HG03354 (cell line): ENCODE results near the gene SERPINB7.
"Not testable (repeated sequence)": the region's sequence is repeated elsewhere in the genome, so short reads cannot be mapped to it uniquely, and the experiment has no call there.

Experiments
- ATAC-seq: cut with Tn5 transposase; IDR thresholded peaks from one replicate; pipeline ENCODE4 v1.9.1; 2021; ENCODE audit warnings: mild to moderate bottlenecking; ENCODE audit not compliant: unreplicated experiment, poor library complexity, severe bottlenecking

Gene SERPINB7, protein sequence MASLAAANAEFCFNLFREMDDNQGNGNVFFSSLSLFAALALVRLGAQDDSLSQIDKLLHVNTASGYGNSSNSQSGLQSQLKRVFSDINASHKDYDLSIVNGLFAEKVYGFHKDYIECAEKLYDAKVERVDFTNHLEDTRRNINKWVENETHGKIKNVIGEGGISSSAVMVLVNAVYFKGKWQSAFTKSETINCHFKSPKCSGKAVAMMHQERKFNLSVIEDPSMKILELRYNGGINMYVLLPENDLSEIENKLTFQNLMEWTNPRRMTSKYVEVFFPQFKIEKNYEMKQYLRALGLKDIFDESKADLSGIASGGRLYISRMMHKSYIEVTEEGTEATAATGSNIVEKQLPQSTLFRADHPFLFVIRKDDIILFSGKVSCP

DNA sequence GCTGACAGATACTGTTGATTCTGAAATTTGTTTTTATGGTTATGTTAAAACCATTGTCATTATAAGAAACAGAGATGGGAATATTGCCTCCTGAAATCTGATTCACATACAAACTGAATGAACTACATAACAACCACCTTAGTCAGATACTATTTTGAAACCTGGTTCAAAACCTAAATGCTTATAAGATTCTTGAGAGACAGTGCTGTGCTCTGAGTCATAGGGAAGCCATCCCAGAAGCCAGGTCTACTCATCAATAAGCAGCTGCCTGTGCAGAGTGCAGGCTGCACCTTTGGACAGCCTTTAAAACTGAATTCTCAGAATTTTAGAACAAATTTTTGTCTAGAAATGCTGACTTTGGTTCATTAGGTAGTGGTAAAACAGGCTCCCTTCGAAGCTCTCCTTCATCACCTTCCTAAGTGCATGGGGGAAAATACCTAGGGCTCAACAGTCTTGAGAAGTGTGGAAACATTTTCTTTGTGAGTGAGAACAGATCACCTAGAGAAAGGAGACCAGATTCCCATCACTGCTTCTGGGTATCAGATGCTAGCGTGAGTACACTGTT lies at the start of gene SERPINB7:
TSS of gene SERPINB7 (plus strand) at position 253 of the 565 bp plus-strand sequence. CDS start 6,955 bp downstream, outside the sequence.
- no peak for ATAC-seq

DNA sequence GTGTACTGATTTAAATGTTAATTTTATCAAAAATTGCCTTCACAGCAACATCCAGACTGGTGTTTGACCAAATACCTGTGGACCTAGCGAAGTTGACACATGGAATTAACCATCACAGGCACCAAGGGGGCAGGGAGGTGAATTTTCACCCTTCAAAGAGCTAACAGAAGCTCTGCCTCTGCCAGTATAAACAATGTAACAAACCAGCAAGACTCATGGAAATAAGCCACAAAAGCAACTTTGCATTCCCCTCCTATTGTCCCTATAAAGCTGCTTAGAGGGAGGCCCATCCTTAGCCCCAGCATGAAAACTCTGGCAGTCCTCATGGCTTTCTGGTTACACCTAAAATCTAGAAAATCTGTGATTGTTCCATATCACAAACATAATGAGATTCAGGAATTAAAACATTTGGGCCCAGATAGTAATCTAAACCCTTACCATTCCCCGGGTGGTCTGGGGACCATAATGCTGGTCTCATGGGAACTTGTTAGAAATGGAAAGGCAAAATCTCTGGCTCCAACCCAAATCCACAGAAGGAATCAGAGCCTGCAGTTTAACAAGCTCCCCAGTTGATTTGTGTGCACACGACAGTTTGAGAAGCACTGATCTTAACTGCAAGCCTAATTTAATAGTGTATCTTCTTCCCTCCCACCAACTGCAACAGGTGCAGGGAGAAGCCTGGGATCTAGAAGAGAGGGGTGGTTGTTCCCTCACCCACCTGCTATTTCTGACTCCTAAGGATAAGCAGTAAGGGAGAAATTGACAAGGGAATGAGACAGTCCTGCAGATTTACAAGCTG lies 49.3 kb upstream of the SERPINB7 start:
- ATAC-seq, result no peak

DNA sequence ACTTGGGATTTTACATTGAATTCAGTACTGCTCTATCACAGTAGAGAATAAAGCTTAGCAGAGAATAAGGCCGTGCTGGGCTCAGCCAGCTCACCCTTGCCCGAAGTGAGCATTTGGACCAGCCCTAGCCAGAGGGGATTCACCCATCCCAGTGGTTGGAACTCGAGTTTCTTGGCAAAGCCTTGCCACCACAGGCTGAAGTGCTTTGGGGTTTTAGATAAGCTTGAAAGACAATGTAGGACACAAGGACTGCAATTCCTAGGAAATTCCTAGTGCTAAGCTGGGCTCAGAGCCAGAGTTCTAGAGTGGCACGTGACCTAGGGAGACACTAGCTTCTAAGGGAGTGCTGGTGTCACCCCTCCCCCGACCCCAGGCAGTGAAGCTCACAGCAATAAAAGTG lies 44.4 kb upstream of the SERPINB7 start:
- no peak for ATAC-seq

DNA sequence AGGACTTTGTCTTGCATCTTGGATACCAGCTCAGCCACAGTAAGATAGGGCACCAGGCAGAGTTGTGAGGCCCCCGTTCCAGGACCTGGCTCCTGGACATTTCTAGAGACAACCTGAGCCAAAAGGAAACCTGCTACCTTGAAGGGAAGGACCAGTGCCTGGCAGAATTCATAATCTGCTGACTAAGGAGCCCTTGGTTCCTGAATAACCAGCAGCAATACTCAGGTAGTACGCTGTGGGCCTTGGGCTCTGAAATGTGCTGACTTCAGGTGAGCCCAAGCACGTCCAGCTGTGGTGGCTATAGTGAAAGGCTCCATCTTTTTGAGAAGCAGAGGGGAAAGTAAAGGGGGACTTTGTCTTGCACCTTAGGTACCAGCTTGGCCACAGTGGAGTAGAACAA lies 44.0 kb upstream of the SERPINB7 start:
- ATAC-seq, result no peak

DNA sequence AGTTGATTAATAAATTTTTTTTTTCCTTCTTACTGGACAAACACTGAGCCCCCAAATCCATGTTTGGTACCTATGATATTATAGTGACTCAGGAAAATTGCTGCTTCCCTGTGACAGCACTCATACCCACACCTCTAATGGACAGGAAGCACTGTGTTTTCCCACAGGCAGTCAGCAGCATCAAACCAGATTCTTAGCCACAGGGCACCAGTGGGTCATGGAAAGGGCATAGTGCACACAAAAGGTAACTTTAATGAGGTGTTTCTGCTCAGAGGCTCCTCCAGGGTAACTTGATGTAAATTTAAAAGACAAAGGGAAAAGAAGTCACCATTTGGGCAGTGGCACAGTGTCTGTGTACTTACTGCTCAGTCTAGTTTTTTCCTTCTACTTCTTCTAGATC lies 38.3 kb upstream of the SERPINB7 start:
- no peak for ATAC-seq

DNA sequence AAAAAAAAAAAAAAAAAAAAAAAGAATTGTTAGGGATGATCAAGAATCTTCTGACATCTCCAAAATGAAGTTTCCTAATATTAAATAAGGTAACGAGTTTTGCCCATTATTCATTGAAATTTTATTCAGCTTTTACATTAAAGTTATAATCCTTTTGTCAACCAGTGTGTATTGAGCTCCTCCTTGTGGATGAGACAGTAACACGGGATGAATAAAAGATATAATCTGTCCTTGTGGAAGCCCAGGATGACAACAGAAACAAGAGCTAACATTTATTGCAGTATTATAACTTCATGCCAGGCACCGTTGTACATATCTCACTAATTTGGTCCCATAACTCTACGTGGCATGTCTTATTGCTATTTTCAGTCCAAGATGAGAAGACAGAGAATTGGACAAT lies 33.4 kb upstream of the SERPINB7 start:
- no peak for ATAC-seq

DNA sequence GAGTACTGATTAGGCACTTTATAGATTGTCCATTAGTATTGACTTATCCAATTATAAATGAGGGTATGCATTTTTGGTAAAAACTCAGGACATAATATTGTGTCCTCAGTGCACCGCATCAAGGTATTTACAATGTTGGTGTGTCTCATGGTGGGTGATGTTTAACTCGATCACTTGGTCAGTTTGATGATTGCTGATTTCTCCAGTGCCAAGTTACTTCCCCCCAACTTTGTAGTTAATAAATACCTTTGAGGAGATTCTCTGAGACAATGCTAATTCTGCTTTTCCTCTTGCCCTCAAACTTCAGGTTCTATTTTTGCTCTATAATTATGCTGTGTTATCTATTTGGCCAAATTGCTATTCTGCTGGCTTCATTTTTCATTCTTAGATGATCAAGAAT lies 28.2 kb upstream of the SERPINB7 start:
- no peak for ATAC-seq

DNA sequence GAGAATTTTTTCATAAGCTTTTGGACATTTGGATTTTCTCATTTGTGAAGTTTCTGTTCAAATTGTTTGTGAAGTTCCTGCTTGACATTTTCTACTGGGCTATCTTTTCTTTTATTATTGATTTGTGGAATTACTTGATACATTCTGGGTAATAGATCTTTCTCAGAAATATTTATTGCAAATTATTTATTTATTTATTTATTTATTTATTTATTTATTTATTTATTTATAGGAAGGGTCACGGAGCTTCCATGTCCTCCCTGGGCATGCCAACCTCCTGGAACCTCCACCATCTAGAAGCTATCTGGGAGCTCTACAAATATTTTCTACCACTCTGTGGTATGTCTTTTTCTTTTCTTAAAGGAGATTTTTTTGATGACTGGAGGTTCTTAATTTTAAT lies 25.7 kb upstream of the SERPINB7 start:
- no peak for ATAC-seq

DNA sequence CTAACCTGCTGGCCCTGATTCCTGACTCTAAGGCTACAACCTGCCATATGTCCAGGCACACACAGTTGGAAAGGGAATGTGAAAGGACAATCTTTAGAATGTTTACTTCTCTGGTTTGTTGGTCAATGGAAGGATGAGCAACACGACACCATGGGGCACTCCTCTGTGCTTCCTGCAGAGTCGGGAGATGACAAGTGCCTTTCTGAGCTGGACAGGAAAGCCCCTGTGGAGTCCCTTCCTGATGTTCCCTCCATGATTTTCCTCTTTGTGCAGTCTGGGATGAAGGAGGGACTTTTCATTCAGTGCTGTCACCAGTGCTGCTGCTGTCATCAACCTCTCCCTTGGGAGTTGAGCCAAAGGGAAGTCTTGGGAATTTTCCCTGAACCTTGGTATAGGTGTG lies 22.6 kb upstream of the SERPINB7 start:
- ATAC-seq, result no peak

DNA sequence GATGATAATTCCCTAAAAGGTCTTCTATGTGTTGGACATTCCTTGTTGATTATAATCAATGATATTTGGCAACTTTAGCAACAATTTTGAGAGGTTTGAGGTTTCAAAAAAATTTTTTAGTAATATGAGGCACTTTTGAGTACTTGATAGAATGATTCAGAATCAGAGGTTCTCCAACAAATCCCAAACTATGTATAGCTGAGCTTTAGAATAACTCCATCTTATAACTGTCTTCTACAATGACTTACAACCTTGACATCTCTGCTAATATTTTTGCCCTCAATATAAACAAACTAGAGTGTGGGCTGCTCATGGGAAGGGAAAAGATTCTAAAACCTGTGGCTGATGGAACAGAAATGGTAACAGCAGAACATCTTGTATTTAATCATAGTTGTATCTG lies 21.5 kb upstream of the SERPINB7 start:
- ATAC-seq, result no peak

DNA sequence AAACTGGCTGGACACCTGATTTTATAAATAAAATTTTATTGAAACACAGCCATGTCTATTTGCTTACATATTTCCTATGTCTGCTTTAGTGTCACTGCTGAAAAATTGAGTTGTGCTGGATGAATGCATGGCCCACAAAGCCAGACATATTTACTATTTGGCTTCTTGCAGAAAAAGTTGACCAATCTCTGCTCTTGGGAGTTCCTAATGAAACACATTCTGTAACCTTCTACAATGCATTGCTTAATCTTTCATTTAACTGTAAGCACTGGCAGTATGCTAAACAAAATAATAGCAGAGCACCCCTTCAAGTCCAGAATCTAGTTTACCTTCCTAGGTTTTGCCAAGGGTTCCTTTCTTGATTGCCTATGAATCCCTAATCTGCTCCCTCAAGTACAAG lies 17.7 kb upstream of the SERPINB7 start:
- no peak for ATAC-seq

DNA sequence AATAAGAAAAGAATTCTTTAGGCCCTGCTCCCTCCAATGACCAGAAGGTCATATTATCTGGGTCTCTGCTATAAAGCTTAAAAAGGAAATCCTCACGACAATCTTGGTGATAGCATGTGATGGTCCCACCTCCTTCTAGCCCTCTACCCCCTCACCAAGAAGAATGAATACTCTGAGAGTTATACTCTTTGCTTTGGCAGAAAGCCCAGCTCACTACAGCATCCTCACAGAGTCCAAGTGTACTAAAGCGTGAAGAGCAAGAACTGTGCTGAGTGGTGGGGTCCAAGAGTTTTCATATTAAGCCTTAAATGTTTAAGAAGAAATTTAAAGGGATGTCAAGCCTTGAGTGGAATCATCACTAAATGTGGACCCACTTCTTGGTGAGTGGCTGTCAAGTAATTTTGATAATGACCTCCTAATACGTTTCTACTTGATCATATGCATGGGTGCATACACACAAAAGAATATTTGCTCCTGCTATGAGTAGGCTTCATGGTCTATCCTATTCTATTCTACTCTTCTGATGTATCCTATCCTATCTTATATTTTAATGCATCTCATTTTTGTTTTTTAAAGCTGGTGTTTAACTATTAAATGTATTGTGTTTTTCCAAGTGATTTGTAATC lies 16.5 kb upstream of the SERPINB7 start:
- ATAC-seq, result no peak

DNA sequence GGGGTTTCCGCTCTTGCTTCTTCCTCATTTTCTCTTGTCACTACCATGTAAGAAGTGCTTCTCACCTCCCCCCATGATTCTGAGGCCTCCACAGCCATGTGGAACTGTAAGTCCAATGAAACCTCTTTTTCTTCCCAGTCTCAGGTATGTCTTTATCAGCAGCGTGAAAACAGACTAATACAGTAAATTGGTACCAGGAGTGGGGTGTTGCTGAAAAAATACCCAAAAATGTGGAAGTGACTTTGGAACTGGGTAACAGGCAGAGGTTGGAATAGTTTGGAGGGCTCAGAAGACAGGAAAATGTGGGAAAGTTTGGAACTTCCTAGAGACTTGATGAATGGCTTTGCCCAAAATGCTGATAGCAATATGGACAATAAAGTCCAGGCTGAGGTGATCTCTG lies 15.4 kb upstream of the SERPINB7 start:
- ATAC-seq, result not testable (repeated sequence)

DNA sequence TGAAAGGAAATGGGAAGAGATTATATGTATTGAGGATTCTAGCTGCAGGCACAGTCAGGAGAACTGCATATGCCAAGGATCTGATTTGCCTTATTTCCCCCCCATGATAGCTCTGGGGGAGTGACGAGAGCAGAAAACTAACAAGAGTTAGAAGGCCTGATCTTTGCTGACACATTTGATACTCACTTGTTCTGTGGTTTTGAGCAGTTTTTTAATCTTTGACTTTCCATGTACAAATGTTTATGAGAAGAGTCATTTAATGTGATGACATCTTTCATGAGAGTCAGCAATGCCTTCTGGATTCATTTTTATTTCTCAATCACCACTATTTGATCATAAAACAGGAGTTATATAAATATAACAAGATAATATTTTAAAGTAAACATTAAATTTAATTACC lies 12.7 kb upstream of the SERPINB7 start:
- ATAC-seq, result no peak

DNA sequence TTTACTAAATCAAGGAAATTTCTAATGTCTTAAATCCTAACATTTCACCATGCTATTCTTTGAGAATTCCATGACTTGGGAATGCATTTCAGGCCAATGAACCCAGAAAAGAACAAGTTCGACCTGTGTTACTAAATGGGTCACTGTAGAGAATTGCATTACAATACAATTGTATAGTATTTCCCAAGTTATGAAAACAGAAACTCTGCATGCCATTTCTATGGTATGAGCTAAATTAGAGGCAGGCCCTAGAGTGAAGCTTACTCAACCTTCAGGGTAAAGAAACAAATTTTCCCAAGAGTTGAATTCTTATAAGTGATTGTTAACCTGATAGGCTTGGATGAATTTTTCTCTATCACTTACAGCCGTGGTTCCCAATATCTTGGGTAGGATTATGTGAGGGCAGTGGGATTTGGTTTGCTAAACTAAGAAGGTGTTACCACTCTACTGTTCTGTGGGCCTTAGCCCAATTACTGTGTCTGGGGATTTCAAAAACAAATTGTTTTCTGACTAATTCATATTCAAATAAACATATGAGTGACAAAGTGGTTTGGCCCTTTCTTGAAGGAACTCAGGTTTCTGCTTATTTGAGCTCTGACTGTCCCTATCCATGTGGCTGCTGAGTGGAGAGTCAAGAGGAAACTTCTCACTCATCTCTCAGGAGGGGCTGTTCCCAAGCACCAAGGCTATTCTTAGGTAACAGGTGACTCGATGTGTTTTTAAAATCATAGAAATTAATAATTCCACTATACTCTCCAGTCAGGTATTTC lies 11.2 kb upstream of the SERPINB7 start:
- no peak for ATAC-seq

DNA sequence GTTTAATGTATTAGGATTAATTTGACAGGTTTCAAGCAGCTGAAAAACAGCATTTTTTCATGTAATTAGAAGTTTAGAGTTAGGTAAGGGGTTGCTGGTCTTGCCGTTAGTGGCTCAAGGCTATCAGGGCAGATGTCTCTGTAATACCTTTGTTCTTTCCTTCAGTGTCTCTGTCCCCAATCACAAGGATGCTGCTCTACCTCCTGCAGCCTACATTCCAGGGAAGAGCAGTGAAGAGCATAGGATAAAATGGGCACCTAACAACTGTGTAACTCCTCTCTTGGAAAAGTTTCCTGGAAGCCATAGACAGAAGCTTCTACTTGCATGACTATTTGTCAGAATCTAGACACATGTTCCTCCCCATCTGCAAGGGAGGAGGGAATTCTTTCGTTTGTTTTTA lies 9.4 kb upstream of the SERPINB7 start:
- ATAC-seq, result no peak

DNA sequence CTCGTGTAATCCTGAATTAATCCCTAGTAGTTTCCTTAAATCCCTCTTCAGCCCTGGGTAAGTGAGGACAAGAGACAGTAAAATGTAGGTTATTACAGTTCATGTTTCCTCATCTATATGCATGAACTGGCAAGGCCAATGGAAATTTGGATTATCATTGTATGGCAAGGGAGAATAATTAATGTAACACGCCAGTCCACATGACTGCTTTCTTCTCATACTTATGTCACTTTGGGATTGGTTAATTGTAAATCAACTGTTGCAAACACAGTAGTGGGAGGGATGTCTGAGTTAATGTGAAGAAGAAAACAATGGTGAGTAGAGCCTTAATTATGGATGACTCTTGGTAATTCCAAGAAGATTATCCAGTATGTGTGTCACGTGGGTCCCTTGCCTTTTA lies 1.7 kb upstream of the SERPINB7 start:
- no peak for ATAC-seq

DNA sequence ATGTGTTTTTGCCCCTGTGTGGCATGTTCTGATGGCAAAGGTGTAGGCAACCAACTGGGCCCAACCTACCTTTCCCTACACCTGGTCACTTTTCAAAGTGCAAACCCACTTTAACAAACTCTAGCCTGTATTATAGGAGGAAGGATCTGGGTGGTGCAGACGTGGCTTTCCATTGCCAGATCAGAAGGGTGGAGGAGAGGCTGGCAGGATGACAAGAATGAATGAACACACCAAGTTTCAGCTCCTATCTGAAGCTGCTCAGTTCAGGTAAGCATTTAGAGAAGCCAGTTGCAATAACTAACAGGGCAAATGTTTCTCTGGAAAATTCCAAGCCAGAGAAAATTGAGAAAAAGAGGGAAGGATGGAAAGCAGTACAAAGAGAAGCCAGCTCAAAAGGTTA lies 707 bp upstream of the SERPINB7 start:
- ATAC-seq, result no peak

DNA sequence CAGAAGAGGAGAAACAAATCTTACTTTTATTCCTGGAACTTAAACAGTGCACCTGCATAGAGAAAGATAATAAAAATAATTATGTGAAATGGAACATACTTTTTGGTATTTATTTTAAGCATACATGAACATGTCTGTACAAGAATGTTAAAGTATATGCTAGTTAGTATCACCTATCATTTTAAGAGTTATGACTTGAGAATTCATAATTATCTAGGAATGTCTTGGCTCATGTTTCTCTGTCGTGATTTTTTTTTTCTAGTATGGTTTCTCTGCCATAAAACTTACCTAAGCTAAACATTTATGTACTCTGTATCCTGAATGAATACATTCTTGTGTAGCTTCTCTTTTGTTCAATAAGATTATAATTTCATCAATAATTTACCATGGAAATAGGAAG lies 4.2 kb downstream of the SERPINB7 start:
- no peak for ATAC-seq

DNA sequence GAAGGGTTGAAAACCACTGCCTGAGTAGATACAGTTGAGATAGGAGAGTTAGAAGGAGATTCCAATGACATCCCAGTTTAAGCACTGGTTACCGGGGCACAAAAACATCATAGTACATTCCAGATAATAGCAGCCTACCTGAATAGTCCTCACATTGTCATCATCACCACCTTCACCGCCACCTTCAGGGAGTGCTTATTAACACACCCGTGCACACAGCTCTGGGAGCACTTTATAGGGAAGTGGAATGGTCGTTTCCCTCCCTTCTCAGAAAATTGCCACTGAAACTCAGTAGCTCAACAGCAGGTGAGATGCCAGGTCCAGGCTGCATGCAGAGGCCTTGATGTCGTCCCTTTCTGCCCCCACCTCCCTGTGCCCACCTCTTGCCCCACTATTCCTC lies 8.2 kb downstream of the SERPINB7 start:
- no peak for ATAC-seq
